Gastroesophageal sphincter (tissue), 4 donors: ENCODE results near the gene PRKAG2. TPM values are rescaled to one million over a fixed set of nuclear protein-coding genes. Genes with fewer than 3 reads are reported as not detected.

Experiments
- ATAC-seq: fragments of 150-250 bp; one replicate; pipeline ENCODE4 v1.9.1; 2016; ENCODE audit warnings: mild to moderate bottlenecking, moderate library complexity
- H3K27ac ChIP-seq, 4 donors: fragments of 200-600 bp; sonication (generic) in 3 of 4; 1 replicate in 3 of 4; 2 replicates in 1 of 4; pipeline ENCODE4 v1.5.1; 2016 to 2019
- H3K27me3 ChIP-seq: fragments of 200-600 bp; sonication (generic); one replicate; pipeline ENCODE4 v1.5.1; 2019
- H3K36me3 ChIP-seq, 2 donors: fragments of 200-600 bp; sonication (generic); one replicate each; pipeline ENCODE4 v1.5.1; 2019; ENCODE audit warnings: control low read depth in 1 of 2
- H3K4me1 ChIP-seq, 3 donors: fragments of 200-600 bp; sonication (generic); 1 replicate in 2 of 3; 2 replicates in 1 of 3; pipeline ENCODE4 v1.5.1; 2016 to 2019; ENCODE audit warnings: control low read depth in 2 of 3
- H3K4me3 ChIP-seq, 2 donors: fragments of 200-600 bp; sonication (generic); one replicate each; pipeline ENCODE4 v1.5.1; 2019; ENCODE audit warnings: mild to moderate bottlenecking in 1 of 2, moderate library complexity in 1 of 2
- H3K9me3 ChIP-seq, 3 donors: fragments of 200-600 bp; sonication (generic); one replicate each; pipeline ENCODE4 v1.5.1; 2017 to 2019; ENCODE audit warnings: control low read depth in 2 of 3
- EP300 ChIP-seq: sonication (generic); formaldehyde crosslinking; IDR thresholded peaks from one replicate; pipeline ENCODE4 v1.6.1; 2017; ENCODE audit warnings: antibody characterized with exemption, mild to moderate bottlenecking
- POLR2A ChIP-seq, 2 donors: fragments of 450-650 bp; IDR thresholded peaks; one replicate each; pipeline ENCODE4 v1.6.1; 2017; ENCODE audit warnings: antibody characterized with exemption in 2 of 2, mild to moderate bottlenecking in 2 of 2, moderate library complexity in 1 of 2
- POLR2AphosphoS5 ChIP-seq: sonication (generic); formaldehyde crosslinking; IDR thresholded peaks from one replicate; pipeline ENCODE4 v1.6.1; 2017; ENCODE audit warnings: antibody characterized with exemption
- WGBS, 2 donors: methylation state at CpG; one replicate each; pipeline ENCODE4 v1.1.5; 2018; ENCODE audit warnings: low coverage in 1 of 2; 5-methylcytosine and 5-hydroxymethylcytosine counted together
- total RNA-seq, 4 donors: library from RNA; depleted of rRNA; stranded (reverse); fragments of >200 nt; gene quantifications; one replicate each; pipeline ENCODE4 v1.1.0, GENCODE V29; 2016
- TF ChIP-seq, protein P1 (sequence below), 4 experiments: fragments of 200-600 bp in 2 of 4; fragments of 450-650 bp in 2 of 4; sonication (generic) in 1 of 4; IDR thresholded peaks; one replicate each; pipeline ENCODE4 v1.5.1; 2017 to 2019; ENCODE audit warnings: antibody characterized with exemption in 4 of 4, mild to moderate bottlenecking in 2 of 4, moderate library complexity in 2 of 4

The PRKAG2 gene
- total RNA-seq, 4 donors from 2014 or later, result 48.9 to 89.0 (median 75.7) TPM

DNA sequence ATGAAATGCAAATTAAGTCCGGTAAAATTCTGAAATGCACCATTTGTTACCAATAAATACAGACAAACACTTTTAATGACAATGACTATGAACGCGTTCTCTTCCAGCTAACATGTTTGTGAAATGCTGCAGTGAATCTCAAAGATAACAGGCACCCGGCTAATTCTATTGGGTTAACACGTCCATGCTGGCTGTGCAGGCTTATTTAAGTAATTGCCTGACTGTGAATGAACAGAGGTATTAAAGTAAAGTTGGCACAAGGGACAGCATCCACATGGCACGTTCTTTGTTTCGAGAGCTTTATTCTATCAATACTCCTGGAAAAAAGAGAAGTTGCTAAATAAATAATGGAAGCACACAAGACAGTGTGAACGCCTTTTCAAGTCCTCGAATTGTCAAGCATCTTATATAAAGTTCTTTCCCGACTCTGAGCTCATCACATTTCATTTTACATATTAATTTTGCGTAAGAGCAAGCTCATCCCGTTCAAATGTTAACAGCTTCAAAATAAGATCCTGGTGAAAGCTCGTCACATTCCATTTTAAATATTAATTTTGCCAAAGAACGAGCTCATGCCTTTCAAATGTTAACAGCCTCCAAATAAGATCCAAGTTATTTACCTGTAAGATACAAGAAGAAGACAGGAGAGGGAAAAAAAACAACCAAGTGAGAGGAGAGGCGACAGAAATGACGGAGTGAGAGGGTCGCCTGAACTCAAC, 245.9 kb downstream of the PRKAG2 start:
- H3K4me3 ChIP-seq, result peak overlapping the region; percentile 86 to 94
- ATAC-seq, result no peak
- peak overlapping the region; percentile 94 to 99 (median 98) for H3K27ac ChIP-seq
- no peaks in the 10 kb centered on the region for H3K36me3 ChIP-seq
- TF ChIP-seq POLR2A (IDR thresholded peaks at IDR 0.05), result no peak
- TF ChIP-seq, protein P1, sequence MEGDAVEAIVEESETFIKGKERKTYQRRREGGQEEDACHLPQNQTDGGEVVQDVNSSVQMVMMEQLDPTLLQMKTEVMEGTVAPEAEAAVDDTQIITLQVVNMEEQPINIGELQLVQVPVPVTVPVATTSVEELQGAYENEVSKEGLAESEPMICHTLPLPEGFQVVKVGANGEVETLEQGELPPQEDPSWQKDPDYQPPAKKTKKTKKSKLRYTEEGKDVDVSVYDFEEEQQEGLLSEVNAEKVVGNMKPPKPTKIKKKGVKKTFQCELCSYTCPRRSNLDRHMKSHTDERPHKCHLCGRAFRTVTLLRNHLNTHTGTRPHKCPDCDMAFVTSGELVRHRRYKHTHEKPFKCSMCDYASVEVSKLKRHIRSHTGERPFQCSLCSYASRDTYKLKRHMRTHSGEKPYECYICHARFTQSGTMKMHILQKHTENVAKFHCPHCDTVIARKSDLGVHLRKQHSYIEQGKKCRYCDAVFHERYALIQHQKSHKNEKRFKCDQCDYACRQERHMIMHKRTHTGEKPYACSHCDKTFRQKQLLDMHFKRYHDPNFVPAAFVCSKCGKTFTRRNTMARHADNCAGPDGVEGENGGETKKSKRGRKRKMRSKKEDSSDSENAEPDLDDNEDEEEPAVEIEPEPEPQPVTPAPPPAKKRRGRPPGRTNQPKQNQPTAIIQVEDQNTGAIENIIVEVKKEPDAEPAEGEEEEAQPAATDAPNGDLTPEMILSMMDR (IDR thresholded peaks at IDR 0.05), result peak in 1 of 4 experiments; percentile 9
- peaks cover 0 to 8% (median 0%) of the 10 kb centered on the region in 3 donors for H3K9me3 ChIP-seq
- peaks cover 0 to 62% (median 10%) of the 10 kb centered on the region in 3 donors for H3K4me1 ChIP-seq
- WGBS, 2 donors, result 20 to 23% methylated on average over 16 to 17 of the region's 17 CpGs
- H3K27me3 ChIP-seq, result no peaks in the 10 kb centered on the region

DNA sequence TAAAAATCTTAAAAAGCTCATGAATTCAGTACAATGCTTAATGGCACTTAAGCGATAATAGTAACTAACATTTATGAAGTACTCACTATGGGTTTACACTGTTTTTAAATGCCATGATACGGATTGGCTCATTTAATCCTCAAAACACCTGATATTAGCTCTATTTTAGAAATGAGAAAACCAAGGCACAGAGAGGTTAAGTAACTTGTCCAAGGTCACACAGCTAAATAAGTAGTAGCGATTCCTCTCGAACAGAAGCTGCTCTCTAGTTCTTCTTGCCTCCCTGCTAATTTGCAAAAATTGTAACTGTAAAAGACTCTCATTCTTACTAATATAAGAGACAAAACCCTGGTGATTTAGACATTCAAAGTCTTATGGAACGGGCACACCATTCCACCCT, 246.6 kb downstream of the PRKAG2 start:
- no peaks in the 10 kb centered on the region for H3K36me3 ChIP-seq
- peaks cover 0 to 8% (median 0%) of the 10 kb centered on the region in 3 donors for H3K9me3 ChIP-seq
- H3K4me3 ChIP-seq, result peak overlapping the region; percentile 86 to 94
- WGBS, 2 donors, result 64 to 77% methylated on average over 4 to 5 of the region's 5 CpGs
- no peaks in the 10 kb centered on the region for H3K27me3 ChIP-seq
- TF ChIP-seq, protein P1 (IDR thresholded peaks at IDR 0.05), result no peak
- no peak for TF ChIP-seq EP300
- TF ChIP-seq POLR2A (IDR thresholded peaks at IDR 0.05), result no peak
- TF ChIP-seq POLR2AphosphoS5, result no peak
- H3K4me1 ChIP-seq, result peaks cover 0 to 67% (median 10%) of the 10 kb centered on the region in 3 donors
- peak overlapping the region; percentile 94 to 99 (median 98) for H3K27ac ChIP-seq
- ATAC-seq, result no peak

DNA sequence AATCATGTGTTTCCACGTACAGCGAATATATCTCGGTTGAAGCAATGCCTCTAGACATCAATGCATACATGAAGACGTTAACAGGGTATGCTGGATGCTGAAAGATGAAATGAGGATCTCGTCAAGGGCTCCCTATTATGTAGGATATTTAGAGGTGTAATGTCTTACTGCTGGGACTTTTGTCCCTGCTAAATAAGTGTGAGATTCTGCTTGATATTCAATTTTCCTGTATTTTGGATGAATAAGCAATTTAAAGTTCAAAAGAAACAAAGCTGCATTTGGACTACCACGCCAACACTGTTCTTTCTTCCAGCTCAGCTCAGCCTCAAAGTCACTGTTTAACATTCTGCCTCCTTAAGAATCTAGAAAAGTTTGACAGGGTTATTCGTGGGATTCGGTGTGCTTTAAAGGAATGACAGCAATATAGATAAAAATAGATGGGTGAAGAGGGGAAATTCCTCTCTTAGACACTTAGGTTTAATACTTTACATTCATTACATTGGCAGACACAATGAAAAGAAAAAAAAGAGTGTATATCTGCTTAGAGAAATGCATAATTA, 247.1 kb downstream of the PRKAG2 start:
- no peak for TF ChIP-seq POLR2A (IDR thresholded peaks at IDR 0.05)
- no peak for TF ChIP-seq EP300
- TF ChIP-seq, protein P1 (IDR thresholded peaks at IDR 0.05), result no peak
- no peak for TF ChIP-seq POLR2AphosphoS5
- Histone ChIP-seq H3K4me1 (peaks cover 0 to 72% (median 10%) of the 10 kb centered on the region in 3 donors), H3K27ac (peak overlapping the region; percentile 94 to 99 (median 98)), H3K4me3 (peak overlapping the region in 1 of 2 donors; percentile 86), H3K9me3 (peaks cover 0 to 8% (median 0%) of the 10 kb centered on the region in 3 donors), H3K36me3 (no peaks in the 10 kb centered on the region), H3K27me3 (no peaks in the 10 kb centered on the region)
- no peak for ATAC-seq
- WGBS, 2 donors, result 48 to 54% methylated on average over 8 of the region's 8 CpGs

DNA sequence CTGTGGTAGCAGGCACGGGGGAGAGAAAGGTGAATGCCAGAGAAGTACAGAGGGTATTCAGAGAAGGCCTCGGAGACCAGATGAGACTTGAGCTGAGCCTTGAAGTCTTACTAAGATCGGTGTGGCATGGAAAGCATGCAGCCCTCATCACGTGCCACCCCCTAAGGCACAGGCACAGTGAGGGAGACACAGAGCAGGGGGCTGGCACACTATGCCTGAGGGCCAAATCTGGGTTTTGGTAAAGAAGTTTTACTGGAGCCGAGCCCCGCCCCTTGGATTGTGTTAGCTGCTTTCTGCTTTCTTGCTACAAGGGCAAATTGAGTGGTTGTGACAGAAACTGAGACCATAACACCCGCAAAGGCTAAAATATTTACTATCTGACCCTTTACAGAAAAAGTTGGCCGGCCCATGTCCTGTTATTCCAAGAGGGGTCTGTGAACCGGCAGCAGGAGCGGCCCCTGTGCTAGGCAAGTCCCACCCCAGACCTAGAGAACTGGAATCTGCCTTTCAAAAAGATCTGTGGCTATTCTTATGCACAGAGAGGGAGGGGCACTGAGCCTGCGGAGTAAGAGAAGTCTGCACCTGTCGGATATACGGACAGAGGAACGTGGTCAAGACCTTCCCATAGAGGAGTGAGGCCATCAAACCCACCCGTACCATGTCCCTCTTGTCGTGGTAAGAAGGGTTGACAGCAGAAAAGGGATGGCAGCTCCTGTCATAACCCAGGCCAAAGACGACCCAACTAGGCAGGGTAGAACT, 247.9 kb downstream of the PRKAG2 start:
- peak overlapping the region in 1 of 2 donors; percentile 24 for H3K4me3 ChIP-seq
- no peaks in the 10 kb centered on the region for H3K27me3 ChIP-seq
- ATAC-seq, result no peak
- TF ChIP-seq, protein P1 (IDR thresholded peaks at IDR 0.05), result no peak
- TF ChIP-seq POLR2AphosphoS5, result peak; percentile 21
- WGBS, 2 donors, result 52 to 53% methylated on average over 7 to 17 of the region's 17 CpGs
- H3K4me1 ChIP-seq, result peaks cover 0 to 80% (median 10%) of the 10 kb centered on the region in 3 donors
- H3K9me3 ChIP-seq, result peaks cover 0 to 8% (median 0%) of the 10 kb centered on the region in 3 donors
- H3K27ac ChIP-seq, result peak overlapping the region; percentile 31 to 98 (median 90)
- no peaks in the 10 kb centered on the region for H3K36me3 ChIP-seq
